ENCODE measurements around the gene YWHAG. TPM values are rescaled to one million over a fixed set of nuclear protein-coding genes. Genes with fewer than 3 reads are reported as not detected.

The YWHAG gene
- polyA plus RNA-seq, 1 of the 3 experiments (the other 2 are of a cell fraction), result 60.4 TPM

DNA sequence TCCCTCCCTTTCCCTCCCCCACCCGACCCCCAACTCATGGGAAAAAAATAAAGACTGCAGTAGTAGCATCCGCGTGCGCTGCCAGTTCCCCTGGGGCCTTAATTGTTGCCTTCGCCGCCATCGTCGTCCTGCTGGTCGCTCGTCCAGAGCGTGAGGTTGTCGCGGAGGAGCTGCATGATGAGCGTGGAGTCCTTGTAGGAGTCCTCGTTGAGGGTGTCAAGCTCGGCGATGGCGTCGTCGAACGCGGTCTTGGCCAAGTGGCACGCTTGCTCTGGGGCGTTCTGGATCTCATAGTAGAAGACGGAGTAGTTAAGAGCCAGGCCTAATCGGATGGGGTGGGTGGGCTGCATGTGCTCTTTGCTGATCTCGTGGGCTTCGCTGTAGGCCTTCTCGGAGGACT, 29.3 kb downstream of the YWHAG start:
- H3K9me3 ChIP-seq, result no peaks in the 10 kb centered on the region
- H3K9ac ChIP-seq, result no peak overlapping the region
- H3K27ac ChIP-seq (ENCODE audit: low read depth in 2 of 2, low read length in 1 of 2), result no peak overlapping the region; a peak in 1 of 4 replicates
- TF ChIP-seq RXRA (IDR thresholded peaks at IDR 0.05; ENCODE audit: borderline replicate concordance, low read depth), result no peak
- TF ChIP-seq, protein P1, sequence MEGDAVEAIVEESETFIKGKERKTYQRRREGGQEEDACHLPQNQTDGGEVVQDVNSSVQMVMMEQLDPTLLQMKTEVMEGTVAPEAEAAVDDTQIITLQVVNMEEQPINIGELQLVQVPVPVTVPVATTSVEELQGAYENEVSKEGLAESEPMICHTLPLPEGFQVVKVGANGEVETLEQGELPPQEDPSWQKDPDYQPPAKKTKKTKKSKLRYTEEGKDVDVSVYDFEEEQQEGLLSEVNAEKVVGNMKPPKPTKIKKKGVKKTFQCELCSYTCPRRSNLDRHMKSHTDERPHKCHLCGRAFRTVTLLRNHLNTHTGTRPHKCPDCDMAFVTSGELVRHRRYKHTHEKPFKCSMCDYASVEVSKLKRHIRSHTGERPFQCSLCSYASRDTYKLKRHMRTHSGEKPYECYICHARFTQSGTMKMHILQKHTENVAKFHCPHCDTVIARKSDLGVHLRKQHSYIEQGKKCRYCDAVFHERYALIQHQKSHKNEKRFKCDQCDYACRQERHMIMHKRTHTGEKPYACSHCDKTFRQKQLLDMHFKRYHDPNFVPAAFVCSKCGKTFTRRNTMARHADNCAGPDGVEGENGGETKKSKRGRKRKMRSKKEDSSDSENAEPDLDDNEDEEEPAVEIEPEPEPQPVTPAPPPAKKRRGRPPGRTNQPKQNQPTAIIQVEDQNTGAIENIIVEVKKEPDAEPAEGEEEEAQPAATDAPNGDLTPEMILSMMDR (IDR thresholded peaks at IDR 0.05), result no peak
- TF ChIP-seq, protein P2, sequence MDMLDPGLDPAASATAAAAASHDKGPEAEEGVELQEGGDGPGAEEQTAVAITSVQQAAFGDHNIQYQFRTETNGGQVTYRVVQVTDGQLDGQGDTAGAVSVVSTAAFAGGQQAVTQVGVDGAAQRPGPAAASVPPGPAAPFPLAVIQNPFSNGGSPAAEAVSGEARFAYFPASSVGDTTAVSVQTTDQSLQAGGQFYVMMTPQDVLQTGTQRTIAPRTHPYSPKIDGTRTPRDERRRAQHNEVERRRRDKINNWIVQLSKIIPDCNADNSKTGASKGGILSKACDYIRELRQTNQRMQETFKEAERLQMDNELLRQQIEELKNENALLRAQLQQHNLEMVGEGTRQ (IDR thresholded peaks at IDR 0.05; ENCODE audit: borderline replicate concordance, low read depth, low read length), result no peak
- TF ChIP-seq SIN3A (IDR thresholded peaks at IDR 0.05; ENCODE audit: borderline replicate concordance, low read depth, low read length), result no peak
- TF ChIP-seq YY1 (IDR thresholded peaks at IDR 0.05; ENCODE audit: low read depth), result no peak
- TF ChIP-seq, protein P3, sequence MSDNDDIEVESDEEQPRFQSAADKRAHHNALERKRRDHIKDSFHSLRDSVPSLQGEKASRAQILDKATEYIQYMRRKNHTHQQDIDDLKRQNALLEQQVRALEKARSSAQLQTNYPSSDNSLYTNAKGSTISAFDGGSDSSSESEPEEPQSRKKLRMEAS (IDR thresholded peaks at IDR 0.05; ENCODE audit: low read depth), result no peak
- TF ChIP-seq FOXM1 (IDR thresholded peaks at IDR 0.05; ENCODE audit: low read depth), result no peak
- no peak for TF ChIP-seq ELF1 (IDR thresholded peaks at IDR 0.05)
- TF ChIP-seq RCOR1 (IDR thresholded peaks at IDR 0.05; ENCODE audit: low read length), result no peak
- no peak for TF ChIP-seq POLR2AphosphoS5 (IDR thresholded peaks at IDR 0.05; ENCODE audit: low read depth, low read length)
- no peak for TF ChIP-seq CHD2 (IDR thresholded peaks at IDR 0.05; ENCODE audit: low read length, partially characterized antibody)
- TF ChIP-seq RFX5 (IDR thresholded peaks at IDR 0.05; ENCODE audit: low read length), result no peak
- no peak overlapping the region for H3K4me2 ChIP-seq
- POLR2A ChIA-PET, result interaction anchor here (0.6 kb wide), 1 partner anchor 25 kb away, joined by 3 read pairs; no protein-coding TSS in a partner anchor
- peaks cover 97% of the 10 kb centered on the region for H4K20me1 ChIP-seq (ENCODE audit: insufficient read depth)
- peaks cover 99% of the 10 kb centered on the region for H3K79me2 ChIP-seq (ENCODE audit: insufficient read depth)
- no peak overlapping the region for H2AFZ ChIP-seq (ENCODE audit: low read depth)
- H3K9me2 ChIP-seq, result no peaks in the 10 kb centered on the region
- CTCF ChIA-PET, result interaction anchor here (0.9 kb wide), 1 partner anchor 8 kb away, joined by 3 read pairs; no protein-coding TSS in a partner anchor
- DNase-seq, result no peak
- H3F3A ChIP-seq (replicated peaks; ENCODE audit: insufficient read depth), result peaks cover 37% of the 10 kb centered on the region
- WGBS (ENCODE audit: low lambda C conversion rate), result 92% methylated on average over 29 of the region's 29 CpGs
- peaks cover 53 to 69% of the 10 kb centered on the region in 2 experiments for H3K36me3 ChIP-seq (replicated peaks in 1 of 2; ENCODE audit: control insufficient read depth in 1 of 2, insufficient read depth in 2 of 2, low read length in 1 of 2)
- no peak overlapping the region for H3K4me3 ChIP-seq (ENCODE audit: low read depth in 2 of 2, low read length in 1 of 2)
- peaks cover 0 to 18% of the 10 kb centered on the region in 2 experiments; a peak in 2 of 4 replicates for H3K4me1 ChIP-seq (ENCODE audit: control insufficient read depth in 1 of 2, insufficient read depth in 2 of 2, low read depth in 1 of 2, low read length in 1 of 2)
- no peaks in the 10 kb centered on the region for H3K27me3 ChIP-seq (ENCODE audit: insufficient read depth)

DNA sequence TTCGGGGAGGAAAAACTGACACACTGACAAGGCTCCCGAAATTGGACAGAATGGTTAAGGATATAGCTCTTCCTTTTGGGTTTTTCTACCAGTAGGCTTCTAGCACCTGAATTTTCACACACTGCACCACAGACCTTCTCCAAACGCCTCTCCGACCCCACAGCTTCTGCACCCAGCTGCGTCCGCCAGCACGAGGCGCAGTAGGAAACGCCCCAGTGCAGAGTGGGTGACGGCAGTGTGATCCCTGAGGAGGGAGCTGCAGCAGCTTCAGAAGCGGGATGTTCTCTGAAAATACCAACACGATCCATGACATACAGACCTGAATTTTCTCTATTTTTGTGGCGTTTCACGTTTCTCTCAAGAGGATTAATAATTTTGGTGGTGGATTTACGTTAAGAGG, 30.4 kb downstream of the YWHAG start:
- POLR2A ChIA-PET, result no interaction called here
- Histone ChIP-seq H3K4me2 (no peak overlapping the region), H3K9me2 (no peaks in the 10 kb centered on the region), H3K27ac (ENCODE audit: low read depth in 2 of 2, low read length in 1 of 2) (no peak overlapping the region), H3K27me3 (ENCODE audit: insufficient read depth) (no peaks in the 10 kb centered on the region), H3K4me3 (ENCODE audit: low read depth in 2 of 2, low read length in 1 of 2) (no peak overlapping the region), H3K36me3 (replicated peaks in 1 of 2; ENCODE audit: control insufficient read depth in 1 of 2, insufficient read depth in 2 of 2, low read length in 1 of 2) (peaks cover 53 to 64% of the 10 kb centered on the region in 2 experiments), H4K20me1 (ENCODE audit: insufficient read depth) (peaks cover 97% of the 10 kb centered on the region), H3K79me2 (ENCODE audit: insufficient read depth) (peaks cover 99% of the 10 kb centered on the region), H2AFZ (ENCODE audit: low read depth) (no peak overlapping the region), H3F3A (replicated peaks; ENCODE audit: insufficient read depth) (peaks cover 41% of the 10 kb centered on the region), H3K9me3 (no peaks in the 10 kb centered on the region), H3K4me1 (ENCODE audit: control insufficient read depth in 1 of 2, insufficient read depth in 2 of 2, low read depth in 1 of 2, low read length in 1 of 2) (peaks cover 0 to 12% of the 10 kb centered on the region in 2 experiments; a peak in 2 of 4 replicates), H3K9ac (no peak overlapping the region)
- WGBS (ENCODE audit: low lambda C conversion rate), result 94% methylated on average over 15 of the region's 15 CpGs
- CTCF ChIA-PET, result interaction anchor here (0.7 to 2.1 kb wide), 4 partner anchors 15 to 150 kb away, joined by 3 to 10 read pairs (median 4); no protein-coding TSS in a partner anchor
- TF ChIP-seq FOSL2 (IDR thresholded peaks at IDR 0.05; ENCODE audit: borderline replicate concordance, low read depth), result no peak
- TF ChIP-seq TCF12 (IDR thresholded peaks at IDR 0.05), result no peak
- TF ChIP-seq, protein P2 (IDR thresholded peaks at IDR 0.05; ENCODE audit: borderline replicate concordance, low read depth, low read length), result no peak
- TF ChIP-seq MEF2A (IDR thresholded peaks at IDR 0.05; ENCODE audit: borderline replicate concordance, low read depth), result no peak
- TF ChIP-seq FOXM1 (IDR thresholded peaks at IDR 0.05; ENCODE audit: low read depth), result no peak
- no peak for DNase-seq

Measured in SK-N-SH (cell line).